ENCODE results near the gene SSPN. TPM values are rescaled to one million over a fixed set of nuclear protein-coding genes. Genes with fewer than 3 reads are reported as not detected.

SSPN gene
- total RNA-seq, 4 donors from 2014 or later = 0.99 to 11.3 (median 3.1) TPM

- WGBS, 2 donors = 60 to 62% methylated on average over 1 of the region's 1 CpG
Observed at GRCh38 chr12:26162174-26162573, 33.2 kb upstream of the SSPN start.

GRCh38 chr12:26162905-26163304 lies 32.5 kb upstream of the SSPN start:
- Histone ChIP-seq H3K27ac (no peak overlapping the region), H3K4me3 (no peak overlapping the region), H3K4me1 (peaks cover 0 to 12% (median 5%) of the 10 kb centered on the region in 3 donors), H3K27me3 (peaks cover 0 to 3% (median 0%) of the 10 kb centered on the region in 4 donors), H3K9me3 (no peaks in the 10 kb centered on the region), H3K36me3 (no peaks in the 10 kb centered on the region)
- intact Hi-C loops (cut with DNase I) = no loop called here
- TF ChIP-seq POLR2A (IDR thresholded peaks at IDR 0.05) = no peak
- TF ChIP-seq CTCF (IDR thresholded peaks at IDR 0.05) = no peak
- WGBS, 2 donors = 63 to 66% methylated on average over 4 of the region's 4 CpGs
- no peak for DNase-seq

More at GRCh38 chr12:26162174-26162573, 33.2 kb upstream of the SSPN start:
- TF ChIP-seq POLR2A (IDR thresholded peaks at IDR 0.05) (no peak), CTCF (IDR thresholded peaks at IDR 0.05) (no peak)
- intact Hi-C loops (cut with DNase I) = no loop called here
- H3K27me3 ChIP-seq = peaks cover 0 to 3% (median 0%) of the 10 kb centered on the region in 4 donors
- no peaks in the 10 kb centered on the region for H3K9me3 ChIP-seq
- H3K36me3 ChIP-seq = no peaks in the 10 kb centered on the region
- H3K27ac ChIP-seq = no peak overlapping the region
- DNase-seq = no peak
- peaks cover 0 to 12% (median 5%) of the 10 kb centered on the region in 3 donors for H3K4me1 ChIP-seq
- H3K4me3 ChIP-seq = no peak overlapping the region

GRCh38 chr12:26164118-26164517 lies 31.3 kb upstream of the SSPN start:
- WGBS, 2 donors = 48 to 65% methylated on average over 3 of the region's 3 CpGs
- Histone ChIP-seq H3K27me3 (peaks cover 0 to 7% (median 0%) of the 10 kb centered on the region in 4 donors), H3K4me3 (no peak overlapping the region), H3K36me3 (no peaks in the 10 kb centered on the region), H3K4me1 (peaks cover 0 to 7% (median 5%) of the 10 kb centered on the region in 3 donors), H3K27ac (no peak overlapping the region), H3K9me3 (no peaks in the 10 kb centered on the region)
- no peak for DNase-seq
- TF ChIP-seq POLR2A (IDR thresholded peaks at IDR 0.05) (no peak), CTCF (IDR thresholded peaks at IDR 0.05) (no peak)
- intact Hi-C loops (cut with DNase I) = no loop called here

GRCh38 chr12:26172013-26172412 lies 23.4 kb upstream of the SSPN start:
- 91 to 93% methylated on average over 4 of the region's 4 CpGs for WGBS, 2 donors
- Histone ChIP-seq H3K4me1 (no peaks in the 10 kb centered on the region), H3K36me3 (no peaks in the 10 kb centered on the region), H3K4me3 (no peak overlapping the region), H3K27ac (no peak overlapping the region), H3K27me3 (peaks cover 0 to 4% (median 0%) of the 10 kb centered on the region in 4 donors), H3K9me3 (no peaks in the 10 kb centered on the region)
- no peak for DNase-seq
- no peak for TF ChIP-seq CTCF (IDR thresholded peaks at IDR 0.05)
- TF ChIP-seq POLR2A (IDR thresholded peaks at IDR 0.05) = no peak
- intact Hi-C loops (cut with DNase I) = no loop called here

- Histone ChIP-seq H3K27me3 (peaks cover 0 to 4% (median 0%) of the 10 kb centered on the region in 4 donors), H3K4me1 (no peaks in the 10 kb centered on the region), H3K36me3 (no peaks in the 10 kb centered on the region), H3K27ac (no peak overlapping the region), H3K4me3 (no peak overlapping the region), H3K9me3 (no peaks in the 10 kb centered on the region)
- intact Hi-C loops (cut with DNase I) = no loop called here
- WGBS, 2 donors = 82 to 88% methylated on average over 7 of the region's 7 CpGs
- DNase-seq = no peak
- TF ChIP-seq POLR2A (IDR thresholded peaks at IDR 0.05) = no peak
- TF ChIP-seq CTCF (IDR thresholded peaks at IDR 0.05) = no peak
Observed at GRCh38 chr12:26172539-26172938, 22.8 kb upstream of the SSPN start.

All from esophagus squamous epithelium (tissue), 5 donors.